Osteocyte (in vitro differentiated cells): ENCODE measurements around the gene A2ML1. TPM values are rescaled to one million over a fixed set of nuclear protein-coding genes. Genes with fewer than 3 reads are reported as not detected.
"Not testable (repeated sequence)": the region's sequence is repeated elsewhere in the genome, so short reads cannot be mapped to it uniquely, and the experiment has no call there.

ENCODE experiments used
- DNase-seq: peaks from one replicate; pipeline ENCODE4 v3.0.0; 2021; ENCODE audit warnings: mixed read lengths; ENCODE audit not compliant: unreplicated experiment; ENCODE audit errors: extremely low spot score
- H3K27ac Mint-ChIP-seq: one replicate; pipeline ENCODE4 v1.8.0; 2021; ENCODE audit warnings: mild to moderate bottlenecking, mixed read lengths; ENCODE audit not compliant: unreplicated experiment
- H3K27me3 Mint-ChIP-seq: one replicate; pipeline ENCODE4 v1.8.0; 2021; ENCODE audit warnings: mixed read lengths; ENCODE audit not compliant: unreplicated experiment
- H3K36me3 Mint-ChIP-seq: one replicate; pipeline ENCODE4 v1.8.0; 2021; ENCODE audit warnings: mixed read lengths; ENCODE audit not compliant: unreplicated experiment
- H3K4me1 Mint-ChIP-seq: one replicate; pipeline ENCODE4 v1.8.0; 2021; ENCODE audit warnings: mixed read lengths; ENCODE audit not compliant: unreplicated experiment
- H3K4me3 Mint-ChIP-seq: one replicate; pipeline ENCODE4 v1.8.0; 2021; ENCODE audit warnings: mild to moderate bottlenecking, moderate library complexity, mixed read lengths; ENCODE audit not compliant: unreplicated experiment
- H3K9me3 Mint-ChIP-seq: one replicate; pipeline ENCODE4 v1.8.0; 2021; ENCODE audit warnings: mixed read lengths; ENCODE audit not compliant: unreplicated experiment
- CTCF ChIP-seq: fragments of 200-600 bp; sonication (generic); IDR thresholded peaks from 2 replicates; pipeline ENCODE4 v1.5.0; 2021; ENCODE audit warnings: antibody characterized with exemption, mild to moderate bottlenecking, moderate library complexity
- total RNA-seq: library from RNA; stranded (reverse); gene quantifications from 2 replicates; pipeline ENCODE4 v1.2.1, GENCODE V29; 2021

Gene A2ML1
- total RNA-seq, 1 donor from 2014 or later, result not detected

GRCh38 chr12:8899830-8900229 lies 77.4 kb downstream of the A2ML1 start:
- no peaks in the 10 kb centered on the region for H3K4me1 Mint-ChIP-seq
- H3K27ac Mint-ChIP-seq, result no peak overlapping the region
- no peaks in the 10 kb centered on the region for H3K9me3 Mint-ChIP-seq
- no peak for TF ChIP-seq CTCF
- H3K36me3 Mint-ChIP-seq, result no peaks in the 10 kb centered on the region
- no peak overlapping the region for H3K4me3 Mint-ChIP-seq
- DNase-seq, result no peak
- H3K27me3 Mint-ChIP-seq, result peaks cover 13% of the 10 kb centered on the region

- H3K27ac Mint-ChIP-seq, result not testable (repeated sequence)
Measured at GRCh38 chr12:8902703-8903102, 80.3 kb downstream of the A2ML1 start.

GRCh38 chr12:8903646-8904045 lies 81.2 kb downstream of the A2ML1 start:
- Mint-ChIP-seq H3K36me3 (no peaks in the 10 kb centered on the region), H3K4me3 (no peak overlapping the region), H3K27ac (no peak overlapping the region), H3K27me3 (peaks cover 10% of the 10 kb centered on the region), H3K4me1 (no peaks in the 10 kb centered on the region), H3K9me3 (no peaks in the 10 kb centered on the region)
- no peak for DNase-seq
- no peak for TF ChIP-seq CTCF

More at GRCh38 chr12:8902703-8903102, 80.3 kb downstream of the A2ML1 start:
- not testable (repeated sequence) for H3K4me1 Mint-ChIP-seq, H3K9me3 Mint-ChIP-seq, DNase-seq, H3K36me3 Mint-ChIP-seq, H3K4me3 Mint-ChIP-seq
- peaks cover 10% of the 10 kb centered on the region for H3K27me3 Mint-ChIP-seq

- Mint-ChIP-seq H3K27me3 (peaks cover 7% of the 10 kb centered on the region), H3K4me1 (no peaks in the 10 kb centered on the region), H3K27ac (no peak overlapping the region), H3K9me3 (no peaks in the 10 kb centered on the region), H3K4me3 (no peak overlapping the region), H3K36me3 (no peaks in the 10 kb centered on the region)
- no peak for TF ChIP-seq CTCF
- DNase-seq, result no peak
Measured at GRCh38 chr12:8904665-8905064, 82.2 kb downstream of the A2ML1 start.

- no peak for TF ChIP-seq CTCF
- H3K27ac Mint-ChIP-seq, result no peak overlapping the region
- H3K4me3 Mint-ChIP-seq, result no peak overlapping the region
Measured at GRCh38 chr12:8905546-8905945, 83.1 kb downstream of the A2ML1 start.

More at GRCh38 chr12:8905546-8905945, 83.1 kb downstream of the A2ML1 start:
- H3K36me3 Mint-ChIP-seq, result no peaks in the 10 kb centered on the region
- H3K4me1 Mint-ChIP-seq, result no peaks in the 10 kb centered on the region
- H3K9me3 Mint-ChIP-seq, result no peaks in the 10 kb centered on the region
- peaks cover 7% of the 10 kb centered on the region for H3K27me3 Mint-ChIP-seq
- DNase-seq, result no peak
